Esophagus squamous epithelium (tissue), 4 donors: ENCODE measurements around the gene SNAP91.

Experiments used
- POLR2A ChIP-seq, 4 donors: fragments of 450-650 bp; IDR thresholded peaks; one replicate each; pipeline ENCODE4 v1.6.1; 2017; ENCODE audit warnings: antibody characterized with exemption in 4 of 4, mild to moderate bottlenecking in 4 of 4, moderate library complexity in 3 of 4
- TF ChIP-seq, protein P1 (sequence below), 6 experiments: fragments of 450-650 bp in 4 of 6; fragments of 200-600 bp in 2 of 6; sonication (generic) in 2 of 6; IDR thresholded peaks; one replicate each; pipeline ENCODE4 v1.5.1; 2016 to 2019; ENCODE audit warnings: antibody characterized with exemption in 6 of 6, mild to moderate bottlenecking in 4 of 6, moderate library complexity in 4 of 6

DNA sequence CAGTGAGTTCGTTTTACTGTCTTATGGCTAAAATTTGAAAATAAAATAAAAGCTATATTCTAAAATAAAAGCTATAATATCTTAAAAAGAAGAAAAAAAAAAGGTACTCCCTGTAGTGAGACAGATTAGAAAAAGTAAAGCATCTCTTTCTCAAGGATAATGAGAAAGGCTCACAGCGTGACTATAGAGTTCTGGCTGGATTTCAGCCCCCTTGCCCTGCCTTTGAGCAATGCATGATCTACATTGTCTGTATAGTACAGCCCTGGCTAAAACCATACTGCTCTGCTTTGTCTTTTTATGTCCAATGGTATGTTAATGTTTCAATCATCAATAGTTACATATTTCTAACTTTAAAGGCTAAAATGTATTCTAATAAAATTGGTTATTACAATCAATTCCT lies 105.3 kb downstream of the SNAP91 start:
- TF ChIP-seq POLR2A (IDR thresholded peaks at IDR 0.05) = no peak
- TF ChIP-seq, protein P1, sequence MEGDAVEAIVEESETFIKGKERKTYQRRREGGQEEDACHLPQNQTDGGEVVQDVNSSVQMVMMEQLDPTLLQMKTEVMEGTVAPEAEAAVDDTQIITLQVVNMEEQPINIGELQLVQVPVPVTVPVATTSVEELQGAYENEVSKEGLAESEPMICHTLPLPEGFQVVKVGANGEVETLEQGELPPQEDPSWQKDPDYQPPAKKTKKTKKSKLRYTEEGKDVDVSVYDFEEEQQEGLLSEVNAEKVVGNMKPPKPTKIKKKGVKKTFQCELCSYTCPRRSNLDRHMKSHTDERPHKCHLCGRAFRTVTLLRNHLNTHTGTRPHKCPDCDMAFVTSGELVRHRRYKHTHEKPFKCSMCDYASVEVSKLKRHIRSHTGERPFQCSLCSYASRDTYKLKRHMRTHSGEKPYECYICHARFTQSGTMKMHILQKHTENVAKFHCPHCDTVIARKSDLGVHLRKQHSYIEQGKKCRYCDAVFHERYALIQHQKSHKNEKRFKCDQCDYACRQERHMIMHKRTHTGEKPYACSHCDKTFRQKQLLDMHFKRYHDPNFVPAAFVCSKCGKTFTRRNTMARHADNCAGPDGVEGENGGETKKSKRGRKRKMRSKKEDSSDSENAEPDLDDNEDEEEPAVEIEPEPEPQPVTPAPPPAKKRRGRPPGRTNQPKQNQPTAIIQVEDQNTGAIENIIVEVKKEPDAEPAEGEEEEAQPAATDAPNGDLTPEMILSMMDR (IDR thresholded peaks at IDR 0.05) = no peak
